Esophagus squamous epithelium (tissue), 5 donors: ENCODE data around the gene TRANK1. TPM values are rescaled to one million over a fixed set of nuclear protein-coding genes. Genes with fewer than 3 reads are reported as not detected.

ENCODE experiments used
- DNase-seq: peaks from one replicate; lab custom pipeline; 2025; lab: John Stamatoyannopoulos, UW
- H3K27ac ChIP-seq, 4 donors: fragments of 200-600 bp; sonication (generic); one replicate each; pipeline ENCODE4 v1.5.1; 2016 to 2019; ENCODE audit warnings: mild to moderate bottlenecking in 1 of 4
- H3K27me3 ChIP-seq, 4 donors: fragments of 200-600 bp; sonication (generic); 1 replicate in 3 of 4; 2 replicates in 1 of 4; pipeline versions ENCODE4 v1.5.1 to v1.6.0; 2017 to 2021; ENCODE audit warnings: antibody characterized with exemption in 1 of 4
- H3K36me3 ChIP-seq, 3 donors: fragments of 200-600 bp; sonication (generic); one replicate each; pipeline ENCODE4 v1.5.1; 2016 to 2019
- H3K4me1 ChIP-seq, 3 donors: fragments of 200-600 bp; sonication (generic); one replicate each; pipeline ENCODE4 v1.5.1; 2017 to 2019
- H3K4me3 ChIP-seq, 4 donors: fragments of 200-600 bp; sonication (generic); 1 replicate in 3 of 4; 2 replicates in 1 of 4; pipeline ENCODE4 v1.5.1; 2016 to 2019; ENCODE audit warnings: mild to moderate bottlenecking in 2 of 4, moderate library complexity in 1 of 4
- H3K9me3 ChIP-seq, 3 donors: fragments of 200-600 bp; sonication (generic); one replicate each; pipeline ENCODE4 v1.5.1; 2016 to 2019
- CTCF ChIP-seq, 6 experiments: fragments of 450-650 bp in 4 of 6; fragments of 200-600 bp in 2 of 6; sonication (generic) in 2 of 6; IDR thresholded peaks; one replicate each; pipeline ENCODE4 v1.5.1; 2016 to 2019; ENCODE audit warnings: antibody characterized with exemption in 6 of 6, mild to moderate bottlenecking in 4 of 6, moderate library complexity in 4 of 6
- POLR2A ChIP-seq, 4 donors: fragments of 450-650 bp; IDR thresholded peaks; one replicate each; pipeline ENCODE4 v1.6.1; 2017; ENCODE audit warnings: antibody characterized with exemption in 4 of 4, mild to moderate bottlenecking in 4 of 4, moderate library complexity in 3 of 4
- WGBS, 2 donors: methylation state at CpG; one replicate each; pipeline ENCODE4 v1.1.5; 2018; 5-methylcytosine and 5-hydroxymethylcytosine counted together
- intact Hi-C: fragments of 100-400 bp; cut with DNase I; formaldehyde crosslinking; loops from one replicate; pipeline ENCODE4 v1.15.0; 2022
- total RNA-seq, 4 donors: library from RNA; depleted of rRNA; stranded (reverse); fragments of >200 nt; gene quantifications; one replicate each; pipeline ENCODE4 v1.1.0, GENCODE V29; 2016
- donor health status: DM: yes; HTN: yes; CAD: no.

The TRANK1 gene
- total RNA-seq: 1 to 10 TPM; 1.8 to 6.3 (median 3.7) TPM

GRCh38 chr3:36944641-36945270, at the start of gene TRANK1:
TSS of gene TRANK1 (minus strand) at chr3:36945054. CDS start at chr3:36944809, 245 bp downstream.
- DNase-seq: peak; percentile 6
- Histone ChIP-seq H3K9me3 (peaks cover 0 to 12% (median 8%) of the 10 kb centered on the region in 3 donors), H3K4me3 (peak within 1 kb of the TSS; percentile 53 to 85 (median 74)), H3K4me1 (peaks cover 7 to 29% (median 11%) of the 10 kb centered on the region in 3 donors), H3K27me3 (no peaks in the 10 kb centered on the region), H3K36me3 (no peaks in the 10 kb centered on the region), H3K27ac (peak within 1 kb of the TSS; percentile 51 to 80 (median 72))
- WGBS, 2 donors: 6% methylated on average over 7 of the region's 68 CpGs; no CpG with 5 or more reads in 1 of the 2 donors
- TF ChIP-seq POLR2A (IDR thresholded peaks at IDR 0.05) (peak in 2 of 4 donors; percentile 46 to 62), CTCF (IDR thresholded peaks at IDR 0.05) (no peak)
- intact Hi-C loops: no loop called here

- peak within 1 kb of the TSS; percentile 65 to 87 (median 74) for H3K4me3 ChIP-seq
- H3K27ac ChIP-seq: peak within 1 kb of the TSS; percentile 93 to 99 (median 98)
- H3K4me1 ChIP-seq: peaks cover 19 to 51% (median 39%) of the 10 kb centered on the region in 3 donors
- no peak for DNase-seq
- H3K36me3 ChIP-seq: peaks cover 0 to 40% (median 4%) of the 10 kb centered on the region in 3 donors
- intact Hi-C loops: no loop called here
- H3K9me3 ChIP-seq: no peaks in the 10 kb centered on the region
- no peaks in the 10 kb centered on the region for H3K27me3 ChIP-seq
- 1 to 3% methylated on average over 18 to 43 of the region's 47 CpGs for WGBS, 2 donors
- TF ChIP-seq POLR2A (IDR thresholded peaks at IDR 0.05) (peak in 2 of 4 donors; percentile 46 to 84), CTCF (IDR thresholded peaks at IDR 0.05) (peak in 1 of 6 experiments; percentile 20)
Measured at GRCh38 chr3:36993326-36994283, 48.8 kb upstream of the TRANK1 start, which contains the start of gene MLH1. TSS of gene MLH1 (plus strand) at chr3:36993518. CDS start at chr3:36993548, 30 bp downstream.

- intact Hi-C loops: no loop called here
- no peaks in the 10 kb centered on the region for H3K27me3 ChIP-seq
- DNase-seq: no peak
- H3K4me3 ChIP-seq: peak within 1 kb of the TSS; percentile 65 to 87 (median 74)
- peaks cover 19 to 58% (median 45%) of the 10 kb centered on the region in 3 donors for H3K4me1 ChIP-seq
- no peaks in the 10 kb centered on the region for H3K9me3 ChIP-seq
- H3K36me3 ChIP-seq: peaks cover 0 to 38% (median 4%) of the 10 kb centered on the region in 3 donors
- peak within 1 kb of the TSS; percentile 93 to 99 (median 98) for H3K27ac ChIP-seq
- WGBS, 2 donors: 0 to 1% methylated on average over 8 to 41 of the region's 48 CpGs
- TF ChIP-seq POLR2A (IDR thresholded peaks at IDR 0.05) (peak in 3 of 4 donors; percentile 88 to 96 (median 94)), CTCF (IDR thresholded peaks at IDR 0.05) (peak in 4 of 6 experiments; percentile 26 to 41 (median 34))
Measured at GRCh38 chr3:36992806-36993325, 48.0 kb upstream of the TRANK1 start, which contains the start of gene EPM2AIP1. TSS of gene EPM2AIP1 (minus strand) at chr3:36993131. CDS start at chr3:36993077, 54 bp downstream.

- Histone ChIP-seq H3K9me3 (no peaks in the 10 kb centered on the region), H3K27me3 (no peaks in the 10 kb centered on the region), H3K4me1 (peaks cover 19 to 62% (median 46%) of the 10 kb centered on the region in 3 donors), H3K4me3 (peak overlapping the region; percentile 65 to 87 (median 74)), H3K36me3 (peaks cover 0 to 37% (median 4%) of the 10 kb centered on the region in 3 donors), H3K27ac (peak overlapping the region; percentile 93 to 99 (median 98))
- no peak for DNase-seq
- TF ChIP-seq POLR2A (IDR thresholded peaks at IDR 0.05): no peak
- no peak for TF ChIP-seq CTCF (IDR thresholded peaks at IDR 0.05)
- intact Hi-C loops: no loop called here
- 12 to 18% methylated on average over 14 to 16 of the region's 24 CpGs for WGBS, 2 donors
Measured at GRCh38 chr3:36991923-36992805, 47.3 kb upstream of the TRANK1 start.
